22Rv1 (cell line): ENCODE results near the gene LGALS1.
"Not testable (repeated sequence)": the region's sequence is repeated elsewhere in the genome, so short reads cannot be mapped to it uniquely, and the experiment has no call there.

ENCODE experiments used
- H3K27ac ChIP-seq: fragments of 450-650 bp; 2 replicates; pipeline ENCODE4 v1.5.1; 2017
- ZFX ChIP-seq: fragments of 450-650 bp; IDR thresholded peaks from 2 replicates; pipeline ENCODE4 v1.6.1; 2017; ENCODE audit warnings: antibody characterized with exemption, borderline replicate concordance
- TF ChIP-seq, protein P1 (sequence below): fragments of 450-650 bp; IDR thresholded peaks from 2 replicates; pipeline ENCODE4 v1.5.1; 2017; ENCODE audit warnings: mild to moderate bottlenecking

Gene LGALS1

DNA sequence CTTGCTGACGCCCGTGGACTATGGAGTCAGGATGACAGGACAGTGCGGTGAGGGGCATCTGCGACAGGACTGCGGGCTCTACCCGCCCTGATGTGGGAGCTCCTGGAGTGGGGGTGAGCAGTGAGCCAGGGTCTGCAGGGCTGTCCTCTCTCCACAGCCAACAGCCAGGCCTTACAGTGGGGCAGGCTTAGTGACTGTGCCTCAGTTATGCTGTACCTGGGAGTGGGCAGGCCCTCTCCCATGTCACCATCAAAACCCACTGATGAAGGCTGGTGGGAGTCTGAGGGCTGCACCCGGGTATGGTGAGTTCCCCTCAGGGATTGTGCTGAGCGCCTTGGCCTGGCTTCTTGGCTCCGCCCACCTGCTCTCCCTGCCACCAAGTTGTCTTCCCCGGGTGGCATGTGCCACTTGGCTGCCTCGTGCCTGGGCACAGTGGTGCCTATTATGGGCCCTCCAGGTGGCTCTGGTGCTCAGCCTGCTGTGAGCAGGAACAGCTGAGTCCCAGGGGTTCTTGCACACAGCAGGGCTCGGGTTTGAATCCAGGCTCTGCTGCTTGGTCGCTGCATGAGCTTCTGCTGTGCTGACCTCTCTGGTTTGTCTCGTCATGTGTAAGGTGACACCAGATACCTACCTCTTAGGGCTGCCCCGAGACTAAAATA lies 17.3 kb downstream of the LGALS1 start:
- no peak for TF ChIP-seq ZFX
- TF ChIP-seq, protein P1, sequence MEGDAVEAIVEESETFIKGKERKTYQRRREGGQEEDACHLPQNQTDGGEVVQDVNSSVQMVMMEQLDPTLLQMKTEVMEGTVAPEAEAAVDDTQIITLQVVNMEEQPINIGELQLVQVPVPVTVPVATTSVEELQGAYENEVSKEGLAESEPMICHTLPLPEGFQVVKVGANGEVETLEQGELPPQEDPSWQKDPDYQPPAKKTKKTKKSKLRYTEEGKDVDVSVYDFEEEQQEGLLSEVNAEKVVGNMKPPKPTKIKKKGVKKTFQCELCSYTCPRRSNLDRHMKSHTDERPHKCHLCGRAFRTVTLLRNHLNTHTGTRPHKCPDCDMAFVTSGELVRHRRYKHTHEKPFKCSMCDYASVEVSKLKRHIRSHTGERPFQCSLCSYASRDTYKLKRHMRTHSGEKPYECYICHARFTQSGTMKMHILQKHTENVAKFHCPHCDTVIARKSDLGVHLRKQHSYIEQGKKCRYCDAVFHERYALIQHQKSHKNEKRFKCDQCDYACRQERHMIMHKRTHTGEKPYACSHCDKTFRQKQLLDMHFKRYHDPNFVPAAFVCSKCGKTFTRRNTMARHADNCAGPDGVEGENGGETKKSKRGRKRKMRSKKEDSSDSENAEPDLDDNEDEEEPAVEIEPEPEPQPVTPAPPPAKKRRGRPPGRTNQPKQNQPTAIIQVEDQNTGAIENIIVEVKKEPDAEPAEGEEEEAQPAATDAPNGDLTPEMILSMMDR: no peak
- H3K27ac ChIP-seq: no peak overlapping the region

DNA sequence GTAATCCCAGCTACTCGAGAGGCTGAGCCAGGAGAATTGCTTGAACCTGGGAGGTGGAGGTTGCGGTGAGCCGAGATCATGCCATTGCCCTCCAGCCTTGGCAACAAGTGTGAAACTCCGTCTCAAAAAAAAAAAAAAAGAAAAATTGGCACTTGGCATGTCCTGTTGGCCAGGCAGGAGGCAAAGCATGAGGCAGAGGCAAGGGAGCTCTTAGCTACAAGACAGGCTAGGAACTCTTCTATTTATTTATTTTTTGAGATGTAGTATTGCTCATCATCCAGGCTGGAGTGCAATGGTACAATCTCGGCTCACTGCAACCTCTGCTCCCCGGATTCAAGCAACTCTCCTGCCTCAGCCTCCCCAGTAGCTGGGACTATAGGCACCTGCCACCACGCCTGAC lies 18.7 kb downstream of the LGALS1 start:
- H3K27ac ChIP-seq: not testable (repeated sequence)

DNA sequence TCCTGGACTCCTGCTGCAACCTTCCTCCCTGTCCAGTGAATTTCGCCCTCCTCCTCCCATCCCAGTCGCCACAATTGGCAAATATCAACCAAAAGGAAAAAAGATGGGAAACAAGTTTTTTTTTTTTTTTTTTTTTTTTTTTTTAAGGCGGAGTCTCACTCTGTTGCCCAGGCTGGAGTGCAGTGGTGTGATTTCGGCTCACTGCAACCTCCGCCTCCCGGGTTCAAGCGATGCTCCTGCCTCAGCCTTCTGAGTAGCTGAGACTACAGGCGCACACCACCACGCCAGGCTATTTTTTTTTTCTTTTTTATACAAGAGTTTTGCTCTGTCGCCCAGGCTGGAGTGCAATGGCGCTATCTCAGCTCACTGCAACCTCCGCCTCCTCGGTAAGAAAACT lies 20.8 kb downstream of the LGALS1 start:
- H3K27ac ChIP-seq: peak overlapping the region; percentile 76

DNA sequence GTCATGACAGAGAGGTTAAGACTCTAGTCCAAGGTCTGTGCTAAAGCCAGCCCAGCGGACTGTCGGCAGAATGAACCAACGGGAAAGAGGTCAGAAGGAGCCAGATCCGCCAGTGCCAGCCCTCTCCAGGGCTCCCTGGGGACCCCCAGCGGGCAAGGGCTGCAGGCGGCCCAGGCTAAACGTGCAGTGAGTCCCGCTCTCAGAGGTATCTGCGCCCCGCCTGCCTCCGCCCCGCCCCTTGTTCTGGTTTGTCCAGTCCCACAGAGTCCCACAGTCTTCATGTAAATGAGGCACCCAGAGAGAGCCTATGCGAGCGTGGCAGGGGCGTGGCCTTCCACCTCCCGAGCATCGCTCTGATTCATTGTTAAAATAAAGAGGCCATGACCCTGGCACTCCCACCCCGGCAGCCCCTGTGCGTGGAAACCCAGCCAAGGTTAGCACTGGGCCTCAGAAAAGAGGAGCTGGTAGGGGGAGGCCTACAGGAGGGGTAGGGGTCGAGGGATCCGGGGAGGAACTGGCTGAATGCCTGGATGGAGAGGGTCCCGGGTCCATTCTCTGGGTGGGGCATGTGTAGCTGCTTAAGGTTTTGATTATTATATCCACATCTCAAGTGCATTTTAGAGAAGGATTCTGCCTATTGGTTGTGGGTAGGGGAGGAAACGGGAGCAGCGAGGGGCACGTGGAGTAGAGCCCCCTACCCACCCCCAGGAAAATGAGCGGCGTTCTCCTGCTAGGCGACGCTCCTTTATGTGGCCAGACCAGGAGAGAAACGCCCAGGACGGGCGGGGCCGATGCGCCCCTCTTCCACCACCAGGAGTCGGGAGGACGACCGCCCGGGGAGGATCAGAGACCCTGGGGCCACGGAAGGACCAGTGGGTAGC lies 21.5 kb downstream of the LGALS1 start, which contains the start of gene TRIOBP:
TRIOBP (plus strand) TSS at position 392 of the 881 bp plus-strand sequence. CDS start 4,318 bp downstream, outside the sequence.
- TF ChIP-seq, protein P1: peak; percentile 86
- no peak for TF ChIP-seq ZFX
- peak within 1 kb of the TSS; percentile 76 for H3K27ac ChIP-seq

DNA sequence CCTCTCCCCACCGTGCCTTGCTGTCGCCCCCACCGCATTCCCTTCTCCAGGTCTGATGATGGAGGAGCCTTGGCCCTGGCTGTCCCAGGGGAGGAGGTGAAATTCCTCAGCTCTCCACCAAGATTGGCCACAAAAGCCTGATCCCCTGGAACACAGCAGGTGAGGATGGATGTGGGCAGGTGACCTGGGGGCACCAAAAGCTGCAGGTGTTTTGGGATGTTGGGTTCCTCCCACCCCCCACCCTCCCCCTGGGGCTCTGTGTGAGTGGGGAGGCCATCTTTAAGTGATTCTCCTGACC lies 22.1 kb downstream of the LGALS1 start:
- H3K27ac ChIP-seq: peak overlapping the region; percentile 76
- no peak for TF ChIP-seq ZFX
- TF ChIP-seq, protein P1: no peak

DNA sequence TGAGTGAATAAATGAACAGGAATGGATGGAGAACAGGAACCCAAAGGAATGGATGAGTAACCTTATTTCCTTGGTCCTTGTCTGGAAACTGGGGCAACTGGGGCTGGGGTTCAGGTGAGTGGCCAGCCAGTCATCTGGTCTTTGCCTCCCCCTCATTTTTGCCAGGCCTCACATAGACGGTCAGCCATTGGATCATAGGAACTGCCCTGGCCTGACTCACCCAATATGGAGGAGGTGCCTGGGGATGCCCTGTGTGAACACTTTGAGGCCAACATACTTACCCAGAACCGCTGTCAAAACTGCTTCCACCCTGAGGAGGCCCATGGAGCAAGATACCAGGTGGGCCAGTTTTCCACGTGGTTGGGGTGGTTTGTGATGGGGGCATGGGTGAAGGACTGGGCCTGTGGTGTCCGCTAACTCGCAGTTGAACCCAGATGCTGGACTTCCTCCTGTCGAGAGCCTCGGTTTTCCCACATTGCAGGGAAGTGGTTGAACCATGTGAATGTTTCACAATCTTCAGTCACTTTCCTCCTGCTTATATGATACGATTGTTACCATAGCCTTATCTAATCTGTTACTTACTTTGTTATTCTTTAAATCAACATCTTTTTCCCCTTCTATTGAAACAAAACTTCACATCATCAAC lies 25.8 kb downstream of the LGALS1 start:
- no peak overlapping the region for H3K27ac ChIP-seq
- TF ChIP-seq, protein P1: no peak
- TF ChIP-seq ZFX: no peak

DNA sequence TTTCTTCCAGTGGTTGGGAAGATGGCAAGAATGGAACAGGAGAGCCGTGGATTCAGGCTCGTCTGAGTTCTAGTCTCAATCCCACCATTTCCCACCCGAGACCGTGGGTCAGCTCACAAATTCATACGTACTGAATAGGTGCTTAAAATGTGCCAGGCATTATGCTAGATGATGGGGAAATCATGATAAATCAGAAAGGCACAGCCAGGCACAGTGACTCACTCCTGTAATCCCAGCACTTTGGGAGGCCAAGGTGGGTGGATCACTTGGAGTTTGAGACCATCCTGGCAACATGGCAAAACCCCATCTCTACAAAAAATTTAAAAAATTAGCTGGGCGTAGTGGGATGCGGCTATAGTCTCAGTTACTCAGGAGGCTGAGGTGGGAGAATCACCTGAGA lies 28.5 kb downstream of the LGALS1 start:
- TF ChIP-seq ZFX: no peak
- no peak overlapping the region for H3K27ac ChIP-seq

DNA sequence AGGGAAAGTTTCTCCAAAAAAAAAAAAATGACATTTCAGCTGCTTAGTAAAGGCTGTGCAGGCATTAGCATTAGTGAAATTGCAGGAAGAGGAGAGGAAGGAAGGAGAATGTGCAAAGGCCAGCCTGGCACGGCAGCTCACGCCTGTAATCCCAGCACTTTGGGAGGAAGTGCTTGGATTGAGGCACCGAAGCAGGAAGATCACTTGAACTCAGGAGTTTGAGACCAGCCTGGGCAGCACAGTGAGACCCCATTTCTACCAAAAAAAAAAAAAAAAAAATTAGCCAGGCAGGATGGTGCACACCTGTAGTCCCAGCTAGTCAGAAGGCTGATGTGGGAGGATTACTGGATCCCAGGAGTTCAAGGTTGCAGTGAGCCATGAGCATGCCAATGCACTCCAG lies 29.2 kb downstream of the LGALS1 start:
- TF ChIP-seq, protein P1: no peak
- TF ChIP-seq ZFX: no peak
- no peak overlapping the region for H3K27ac ChIP-seq
